ENCODE measurements around the gene HDAC11.
"Not testable (repeated sequence)": the region's sequence is repeated elsewhere in the genome, so short reads cannot be mapped to it uniquely, and the experiment has no call there.

Gene HDAC11

GRCh38 chr3:13495351-13495813 lies 15.3 kb downstream of the HDAC11 start:
- H3K36me3 ChIP-seq (ENCODE audit: insufficient read depth, insufficient read length, low read length) = peaks cover 4% of the 10 kb centered on the region
- no peaks in the 10 kb centered on the region for H3K27me3 ChIP-seq (ENCODE audit: insufficient read depth, insufficient read length)
- no peak for DNase-seq (ENCODE audit: low read depth, low spot score)
- no peak overlapping the region for H3K4me3 ChIP-seq (ENCODE audit: insufficient read length, low read depth)
- peaks cover 16% of the 10 kb centered on the region for H3K4me1 ChIP-seq (ENCODE audit: insufficient read depth, insufficient read length)
- TF ChIP-seq SUZ12 (IDR thresholded peaks at IDR 0.05; ENCODE audit: extremely low read depth, insufficient read depth, insufficient read length) (no peak), YY1 (IDR thresholded peaks at IDR 0.05; ENCODE audit: insufficient read depth, insufficient read length) (no peak), ZNF274 (IDR thresholded peaks at IDR 0.05; ENCODE audit: low read depth, low read length) (no peak)
- H3K9ac ChIP-seq (ENCODE audit: insufficient read length, low read depth) = no peak overlapping the region
- no peaks in the 10 kb centered on the region for H3K9me3 ChIP-seq (ENCODE audit: insufficient read depth, low read length)

- H3K27me3 ChIP-seq (ENCODE audit: insufficient read depth, insufficient read length) = no peaks in the 10 kb centered on the region
- H3K9me3 ChIP-seq (ENCODE audit: insufficient read depth, low read length) = no peaks in the 10 kb centered on the region
- no peak for TF ChIP-seq YY1 (IDR thresholded peaks at IDR 0.05; ENCODE audit: insufficient read depth, insufficient read length)
- TF ChIP-seq SUZ12 (IDR thresholded peaks at IDR 0.05; ENCODE audit: extremely low read depth, insufficient read depth, insufficient read length) = no peak
- TF ChIP-seq ZNF274 (IDR thresholded peaks at IDR 0.05; ENCODE audit: low read depth, low read length) = no peak
- H3K4me3 ChIP-seq (ENCODE audit: insufficient read length, low read depth) = no peak overlapping the region
- no peak overlapping the region for H3K9ac ChIP-seq (ENCODE audit: insufficient read length, low read depth)
- DNase-seq (ENCODE audit: low read depth, low spot score) = peak; percentile 84
- peaks cover 16% of the 10 kb centered on the region for H3K4me1 ChIP-seq (ENCODE audit: insufficient read depth, insufficient read length)
- peaks cover 4% of the 10 kb centered on the region for H3K36me3 ChIP-seq (ENCODE audit: insufficient read depth, insufficient read length, low read length)
These were observed 16.0 kb downstream of the HDAC11 start for GRCh38 chr3:13495921-13496723.

- Histone ChIP-seq H3K9me3 (ENCODE audit: insufficient read depth, low read length) (no peaks in the 10 kb centered on the region), H3K36me3 (ENCODE audit: insufficient read depth, insufficient read length, low read length) (peaks cover 4% of the 10 kb centered on the region), H3K27me3 (ENCODE audit: insufficient read depth, insufficient read length) (no peaks in the 10 kb centered on the region), H3K9ac (ENCODE audit: insufficient read length, low read depth) (no peak overlapping the region), H3K4me1 (ENCODE audit: insufficient read depth, insufficient read length) (peaks cover 16% of the 10 kb centered on the region), H3K4me3 (ENCODE audit: insufficient read length, low read depth) (no peak overlapping the region)
- DNase-seq (ENCODE audit: low read depth, low spot score) = no peak
- TF ChIP-seq SUZ12 (IDR thresholded peaks at IDR 0.05; ENCODE audit: extremely low read depth, insufficient read depth, insufficient read length) = no peak
- TF ChIP-seq ZNF274 (IDR thresholded peaks at IDR 0.05; ENCODE audit: low read depth, low read length) = no peak
- no peak for TF ChIP-seq YY1 (IDR thresholded peaks at IDR 0.05; ENCODE audit: insufficient read depth, insufficient read length)
These were observed 16.8 kb downstream of the HDAC11 start for GRCh38 chr3:13496879-13497278.

- no peak for TF ChIP-seq YY1 (IDR thresholded peaks at IDR 0.05; ENCODE audit: insufficient read depth, insufficient read length)
- TF ChIP-seq ZNF274 (IDR thresholded peaks at IDR 0.05; ENCODE audit: low read depth, low read length) = no peak
- TF ChIP-seq SUZ12 (IDR thresholded peaks at IDR 0.05; ENCODE audit: extremely low read depth, insufficient read depth, insufficient read length) = no peak
- Histone ChIP-seq H3K4me3 (ENCODE audit: insufficient read length, low read depth) (no peak overlapping the region), H3K4me1 (ENCODE audit: insufficient read depth, insufficient read length) (peaks cover 12% of the 10 kb centered on the region), H3K27me3 (ENCODE audit: insufficient read depth, insufficient read length) (no peaks in the 10 kb centered on the region), H3K9me3 (ENCODE audit: insufficient read depth, low read length) (no peaks in the 10 kb centered on the region), H3K36me3 (ENCODE audit: insufficient read depth, insufficient read length, low read length) (no peaks in the 10 kb centered on the region), H3K9ac (ENCODE audit: insufficient read length, low read depth) (no peak overlapping the region)
- DNase-seq (ENCODE audit: low read depth, low spot score) = no peak
These were observed 17.3 kb downstream of the HDAC11 start for GRCh38 chr3:13497386-13497785.

- no peak overlapping the region for H3K4me3 ChIP-seq (ENCODE audit: insufficient read length, low read depth)
- DNase-seq (ENCODE audit: low read depth, low spot score) = no peak
- no peaks in the 10 kb centered on the region for H3K9me3 ChIP-seq (ENCODE audit: insufficient read depth, low read length)
- no peaks in the 10 kb centered on the region for H3K27me3 ChIP-seq (ENCODE audit: insufficient read depth, insufficient read length)
- TF ChIP-seq YY1 (IDR thresholded peaks at IDR 0.05; ENCODE audit: insufficient read depth, insufficient read length) (no peak), ZNF274 (IDR thresholded peaks at IDR 0.05; ENCODE audit: low read depth, low read length) (no peak), SUZ12 (IDR thresholded peaks at IDR 0.05; ENCODE audit: extremely low read depth, insufficient read depth, insufficient read length) (no peak)
- no peaks in the 10 kb centered on the region for H3K36me3 ChIP-seq (ENCODE audit: insufficient read depth, insufficient read length, low read length)
- no peak overlapping the region for H3K9ac ChIP-seq (ENCODE audit: insufficient read length, low read depth)
- H3K4me1 ChIP-seq (ENCODE audit: insufficient read depth, insufficient read length) = peaks cover 12% of the 10 kb centered on the region
These were observed 18.4 kb downstream of the HDAC11 start for GRCh38 chr3:13498354-13499060.

GRCh38 chr3:13499246-13499645 lies 19.1 kb downstream of the HDAC11 start:
- not testable (repeated sequence) for H3K27me3 ChIP-seq (ENCODE audit: insufficient read depth, insufficient read length); H3K9me3 ChIP-seq (ENCODE audit: insufficient read depth, low read length); DNase-seq (ENCODE audit: low read depth, low spot score); H3K4me3 ChIP-seq (ENCODE audit: insufficient read length, low read depth); H3K36me3 ChIP-seq (ENCODE audit: insufficient read depth, insufficient read length, low read length); H3K9ac ChIP-seq (ENCODE audit: insufficient read length, low read depth)
- H3K4me1 ChIP-seq (ENCODE audit: insufficient read depth, insufficient read length) = peaks cover 11% of the 10 kb centered on the region

GRCh38 chr3:13500133-13500885 lies 20.2 kb downstream of the HDAC11 start:
- Histone ChIP-seq H3K9me3 (ENCODE audit: insufficient read depth, low read length) (no peaks in the 10 kb centered on the region), H3K4me1 (ENCODE audit: insufficient read depth, insufficient read length) (peaks cover 18% of the 10 kb centered on the region), H3K27me3 (ENCODE audit: insufficient read depth, insufficient read length) (no peaks in the 10 kb centered on the region), H3K36me3 (ENCODE audit: insufficient read depth, insufficient read length, low read length) (no peaks in the 10 kb centered on the region), H3K4me3 (ENCODE audit: insufficient read length, low read depth) (no peak overlapping the region), H3K9ac (ENCODE audit: insufficient read length, low read depth) (peak overlapping the region; percentile 17)
- no peak for DNase-seq (ENCODE audit: low read depth, low spot score)
- TF ChIP-seq SUZ12 (IDR thresholded peaks at IDR 0.05; ENCODE audit: extremely low read depth, insufficient read depth, insufficient read length) (no peak), ZNF274 (IDR thresholded peaks at IDR 0.05; ENCODE audit: low read depth, low read length) (no peak), YY1 (IDR thresholded peaks at IDR 0.05; ENCODE audit: insufficient read depth, insufficient read length) (no peak)

Measured in NT2/D1 (cell line).